ENCODE measurements around the gene RUNX1.
A peak's percentile ranks its signal among the peaks of the same experiment; 100 is the strongest.

The RUNX1 gene

DNA sequence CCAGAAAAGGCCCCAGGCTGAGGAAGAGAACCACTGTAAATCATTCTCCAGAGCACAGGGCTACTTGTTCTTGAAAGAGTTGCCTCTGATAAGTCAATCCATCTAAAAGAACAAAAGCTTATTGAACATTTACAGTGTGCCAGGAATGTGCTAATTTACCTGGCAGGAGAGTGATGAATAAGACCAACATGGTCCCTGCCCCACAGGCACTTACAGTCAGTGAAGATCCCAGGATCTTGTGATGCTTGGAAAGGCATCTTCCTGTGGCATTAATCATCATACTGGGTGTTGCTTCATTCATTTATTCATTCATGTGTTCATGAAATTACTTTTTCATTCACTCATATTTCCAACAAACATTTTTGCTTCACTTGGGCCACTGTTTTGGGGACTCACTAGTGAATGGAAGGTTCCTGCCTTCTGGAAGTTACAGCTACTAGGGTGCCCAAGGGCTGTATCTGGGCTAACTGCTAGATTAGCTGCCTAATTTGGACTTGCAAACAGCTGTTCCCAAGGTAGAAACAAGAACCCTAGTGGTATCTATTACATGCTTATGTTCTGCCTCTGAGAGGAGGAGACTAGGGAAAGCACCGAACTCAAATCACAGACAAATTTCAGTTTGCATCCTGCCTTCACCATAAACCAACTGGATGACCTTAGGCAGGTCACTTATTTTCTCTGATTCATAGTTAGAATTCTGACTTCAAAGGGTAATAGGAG, 246.8 kb downstream of the RUNX1 start:
- DNase-seq (ENCODE audit: low spot score), result no peak
- H3K4me3 ChIP-seq, result no peak overlapping the region
- TF ChIP-seq CTCF (IDR thresholded peaks at IDR 0.05), result no peak
- peak overlapping the region in 1 of 2 donors; percentile 8 for H3K27ac ChIP-seq

GRCh38 chr21:34801519-34802132, 247.5 kb downstream of the RUNX1 start:
- TF ChIP-seq CTCF (IDR thresholded peaks at IDR 0.05), result no peak
- no peak overlapping the region for H3K27ac ChIP-seq
- H3K4me3 ChIP-seq, result no peak overlapping the region
- no peak for DNase-seq (ENCODE audit: low spot score)

DNA sequence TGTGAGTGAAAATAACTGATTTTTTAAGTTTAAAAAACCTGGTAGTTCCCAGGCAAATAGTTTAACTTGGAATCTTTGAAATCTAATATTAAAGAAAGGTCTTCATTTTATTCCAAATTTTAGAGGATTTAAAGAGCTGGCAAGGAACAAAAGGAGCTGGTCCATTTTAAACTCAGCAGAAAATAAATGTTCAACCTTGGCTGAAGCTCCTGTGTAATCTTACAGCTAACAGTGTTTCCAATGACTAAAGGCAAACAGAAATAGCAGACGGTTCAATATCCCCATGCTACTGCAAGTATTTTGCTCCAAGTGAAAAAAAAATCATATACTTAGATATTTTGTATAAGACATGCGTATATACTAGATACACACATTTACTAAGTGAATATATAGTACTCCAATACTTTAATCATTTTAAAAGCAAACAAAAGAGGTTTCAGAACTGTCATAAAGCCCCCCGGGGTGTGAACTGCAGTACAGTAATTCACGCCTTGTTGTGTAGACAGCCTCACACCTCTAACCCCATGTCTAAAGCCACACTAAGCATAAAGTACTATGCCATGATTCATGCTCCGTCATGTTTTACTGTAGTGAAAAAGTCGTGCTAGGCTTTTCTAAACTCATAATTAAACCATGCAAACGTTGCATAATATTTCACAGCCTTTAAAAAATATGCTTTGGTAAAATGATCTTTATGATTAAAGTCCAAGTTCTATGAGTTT, 248.1 kb downstream of the RUNX1 start:
- no peak for DNase-seq (ENCODE audit: low spot score)
- no peak overlapping the region for H3K27ac ChIP-seq

DNA sequence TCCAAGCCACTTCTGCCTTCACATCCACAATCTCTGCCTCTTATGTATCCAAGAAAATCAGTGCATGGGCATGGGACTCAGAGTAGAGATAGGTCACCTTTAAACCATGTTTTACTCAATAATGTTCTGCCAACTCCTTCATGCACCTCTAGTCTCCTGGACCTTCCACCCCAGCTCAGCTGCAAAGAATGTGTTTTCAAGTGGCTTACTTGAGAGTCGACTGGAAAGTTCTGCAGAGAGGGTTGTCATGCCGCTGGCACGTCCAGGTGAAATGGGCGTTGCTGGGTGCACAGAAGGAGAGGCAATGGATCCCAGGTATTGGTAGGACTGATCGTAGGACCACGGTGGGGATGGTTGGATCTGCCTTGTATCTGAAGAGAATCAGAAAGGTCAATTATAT, 250.0 kb downstream of the RUNX1 start:
- no peak overlapping the region for H3K27ac ChIP-seq
- H3K4me3 ChIP-seq, result no peak overlapping the region
- no peak for TF ChIP-seq CTCF (IDR thresholded peaks at IDR 0.05)
- no peak for DNase-seq (ENCODE audit: low spot score)

More for the DNA sequence above, 248.1 kb downstream of the RUNX1 start:
- TF ChIP-seq CTCF (IDR thresholded peaks at IDR 0.05), result no peak
- no peak overlapping the region for H3K4me3 ChIP-seq

GRCh38 chr21:34797921-34798535, 251.1 kb downstream of the RUNX1 start:
- Histone ChIP-seq H3K27ac (peak overlapping the region in 1 of 2 donors; percentile 9), H3K4me3 (no peak overlapping the region)
- no peak for DNase-seq (ENCODE audit: low spot score)
- no peak for TF ChIP-seq CTCF (IDR thresholded peaks at IDR 0.05)

DNA sequence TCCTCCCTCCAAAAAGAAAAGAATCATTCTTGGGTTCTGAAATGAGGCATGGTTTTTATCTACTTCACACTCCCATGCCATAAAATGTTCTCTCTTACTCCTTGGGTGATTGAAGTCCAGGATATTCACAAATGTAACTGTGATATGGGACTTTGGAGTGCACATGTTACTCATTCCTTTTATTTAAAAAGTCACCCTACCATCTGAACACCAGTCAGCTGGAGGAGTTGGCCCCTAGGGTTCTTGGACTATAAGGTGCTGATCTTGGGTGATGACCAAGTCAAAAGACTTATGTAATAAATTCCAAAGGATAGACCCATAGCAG, 251.9 kb downstream of the RUNX1 start:
- Histone ChIP-seq H3K4me3 (no peak overlapping the region), H3K27ac (no peak overlapping the region)
- TF ChIP-seq CTCF (IDR thresholded peaks at IDR 0.05), result no peak
- DNase-seq (ENCODE audit: low spot score), result no peak
